ENCODE results near the gene HDAC3.

- TF ChIP-seq YY1 (IDR thresholded peaks at IDR 0.05; ENCODE audit: low read depth) (no peak), PBX3 (IDR thresholded peaks at IDR 0.05) (no peak), CTCF (IDR thresholded peaks at IDR 0.05) (no peak), EP300 (IDR thresholded peaks at IDR 0.05; ENCODE audit: borderline replicate concordance in 1 of 2, low read depth in 1 of 2, low read length in 1 of 2) (no peak), TCF12 (IDR thresholded peaks at IDR 0.05) (no peak)
These were observed 29.6 kb upstream of the HDAC3 start for GRCh38 chr5:141665995-141666940.
